GM18867 (cell line): ENCODE results near the gene POLR3F.
"Not testable (repeated sequence)": the region's sequence is repeated elsewhere in the genome, so short reads cannot be mapped to it uniquely, and the experiment has no call there.

Source experiments
- ATAC-seq: cut with Tn5 transposase; IDR thresholded peaks from one replicate; pipeline ENCODE4 v1.9.1; 2021; ENCODE audit warnings: mild to moderate bottlenecking, moderate library complexity; ENCODE audit not compliant: unreplicated experiment

Gene POLR3F, protein sequence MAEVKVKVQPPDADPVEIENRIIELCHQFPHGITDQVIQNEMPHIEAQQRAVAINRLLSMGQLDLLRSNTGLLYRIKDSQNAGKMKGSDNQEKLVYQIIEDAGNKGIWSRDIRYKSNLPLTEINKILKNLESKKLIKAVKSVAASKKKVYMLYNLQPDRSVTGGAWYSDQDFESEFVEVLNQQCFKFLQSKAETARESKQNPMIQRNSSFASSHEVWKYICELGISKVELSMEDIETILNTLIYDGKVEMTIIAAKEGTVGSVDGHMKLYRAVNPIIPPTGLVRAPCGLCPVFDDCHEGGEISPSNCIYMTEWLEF

DNA sequence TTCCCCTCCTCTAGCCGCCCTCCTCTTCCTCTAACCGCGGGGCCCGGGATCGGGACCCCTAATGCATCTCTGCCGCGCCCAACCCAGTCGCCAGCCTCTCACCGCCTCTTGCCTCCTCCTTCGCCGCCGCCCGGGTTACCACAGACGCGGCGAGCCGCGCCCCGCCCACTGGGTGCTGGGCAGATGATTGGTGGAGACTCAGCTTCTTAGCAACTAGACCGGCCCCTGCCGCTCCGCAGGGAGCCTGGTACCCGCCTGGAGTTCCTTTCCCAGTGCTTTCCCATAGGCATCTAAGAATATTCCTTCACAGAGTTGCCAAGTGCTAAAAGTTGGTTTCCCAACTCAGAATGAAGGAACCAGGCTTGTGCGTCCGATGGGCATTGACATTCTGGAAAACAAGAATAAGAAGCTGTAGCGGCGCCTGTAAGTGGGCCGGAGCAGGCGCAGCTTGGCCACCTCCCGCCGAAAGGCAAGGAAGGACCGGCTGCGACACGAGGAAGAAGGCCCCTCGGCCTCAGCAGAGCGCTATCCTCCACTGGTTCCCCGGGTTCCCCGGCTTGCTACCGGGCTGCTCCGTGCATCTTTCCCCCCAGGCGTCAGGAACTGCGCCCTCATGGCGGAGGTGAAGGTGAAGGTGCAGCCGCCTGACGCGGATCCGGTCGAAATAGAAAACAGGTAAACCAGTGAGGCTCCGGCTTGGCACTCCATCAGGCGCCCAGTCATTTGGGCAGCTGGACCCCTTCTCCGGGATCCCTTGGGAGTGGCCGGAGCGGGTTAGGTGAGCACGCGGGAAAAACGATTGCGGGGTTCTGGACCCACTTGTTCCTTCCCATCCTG is at the start of gene POLR3F, which contains the start of gene DZANK1:
Gene POLR3F, plus strand, starts transcription at position 497 of the 837 bp plus-strand sequence. Its CDS starts 117 bp downstream, at position 614.
Gene DZANK1, minus strand, starts transcription at position 137 of the 837 bp plus-strand sequence. CDS start 1,672 bp downstream, outside the sequence.
- peak; percentile 98 for ATAC-seq

DNA sequence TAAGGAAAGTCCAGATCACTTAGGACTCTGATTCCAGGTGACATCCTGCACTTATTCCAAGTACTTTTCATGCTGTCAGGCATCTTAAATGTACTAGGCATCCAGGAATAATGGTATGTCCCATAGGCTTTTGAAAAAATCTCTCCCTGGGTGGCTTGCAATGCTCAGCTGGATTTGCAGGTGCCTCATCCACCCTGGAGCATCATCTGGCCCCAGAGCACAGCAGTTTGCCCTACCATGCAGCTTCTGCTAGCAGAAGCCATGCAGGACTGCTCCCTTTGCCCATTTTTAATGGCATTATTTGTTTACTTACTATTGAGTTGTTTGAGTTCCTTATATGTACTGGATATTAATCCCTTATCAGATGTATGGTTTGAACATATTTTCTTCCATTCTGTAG is 45.6 kb upstream of the POLR3F start:
- ATAC-seq, result no peak

DNA sequence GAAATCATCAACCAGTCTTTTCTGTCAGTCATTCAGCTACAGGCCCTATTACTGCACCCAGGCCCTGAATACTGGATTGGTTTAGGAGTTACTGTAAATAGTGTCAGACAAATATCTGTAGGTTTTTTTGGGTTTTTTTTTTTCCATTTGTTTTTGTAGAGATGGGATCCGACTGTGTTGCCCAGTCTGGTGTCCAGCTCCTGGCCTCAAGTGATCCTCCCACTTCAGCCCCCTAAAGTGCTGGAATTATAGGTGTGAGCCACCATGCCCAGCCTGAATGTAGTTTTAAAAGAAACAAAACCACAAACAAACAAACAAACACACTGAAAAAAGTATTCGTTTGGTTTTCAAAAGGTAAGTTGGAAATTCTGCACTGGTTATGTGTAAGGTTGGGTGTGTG is 40.0 kb upstream of the POLR3F start:
- no peak for ATAC-seq

DNA sequence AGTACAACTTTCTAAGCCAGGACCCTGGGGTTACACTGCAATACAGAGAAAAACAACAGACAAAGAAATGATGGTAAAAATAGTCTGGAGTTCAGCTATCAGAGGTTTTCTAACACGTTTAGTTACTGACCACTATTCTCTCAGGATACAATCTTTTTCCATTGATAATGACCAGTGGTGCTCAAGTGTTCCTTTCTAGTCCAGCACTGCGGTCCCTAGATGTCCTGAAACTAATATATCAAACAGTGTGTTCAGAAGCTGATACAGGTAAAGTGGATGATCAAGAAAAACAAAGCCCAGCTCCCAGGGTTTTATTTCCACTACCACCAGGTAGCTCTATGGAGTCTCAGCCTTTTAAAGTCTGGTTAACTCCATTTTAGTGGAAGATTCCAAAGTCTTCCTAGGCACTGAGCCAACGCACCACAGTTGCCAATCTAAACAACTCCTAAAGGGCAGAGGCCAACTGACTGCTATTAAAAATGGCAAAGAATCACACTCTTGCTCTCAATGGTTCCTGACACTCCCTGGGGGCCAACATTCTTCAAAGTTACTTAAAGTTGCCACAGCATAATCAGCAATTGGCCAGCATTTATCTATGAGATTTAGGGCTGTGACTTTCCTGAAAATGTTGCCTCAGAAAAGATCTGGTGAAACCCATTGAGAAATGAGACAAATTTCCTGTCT is 38.6 kb upstream of the POLR3F start:
- ATAC-seq, result no peak

DNA sequence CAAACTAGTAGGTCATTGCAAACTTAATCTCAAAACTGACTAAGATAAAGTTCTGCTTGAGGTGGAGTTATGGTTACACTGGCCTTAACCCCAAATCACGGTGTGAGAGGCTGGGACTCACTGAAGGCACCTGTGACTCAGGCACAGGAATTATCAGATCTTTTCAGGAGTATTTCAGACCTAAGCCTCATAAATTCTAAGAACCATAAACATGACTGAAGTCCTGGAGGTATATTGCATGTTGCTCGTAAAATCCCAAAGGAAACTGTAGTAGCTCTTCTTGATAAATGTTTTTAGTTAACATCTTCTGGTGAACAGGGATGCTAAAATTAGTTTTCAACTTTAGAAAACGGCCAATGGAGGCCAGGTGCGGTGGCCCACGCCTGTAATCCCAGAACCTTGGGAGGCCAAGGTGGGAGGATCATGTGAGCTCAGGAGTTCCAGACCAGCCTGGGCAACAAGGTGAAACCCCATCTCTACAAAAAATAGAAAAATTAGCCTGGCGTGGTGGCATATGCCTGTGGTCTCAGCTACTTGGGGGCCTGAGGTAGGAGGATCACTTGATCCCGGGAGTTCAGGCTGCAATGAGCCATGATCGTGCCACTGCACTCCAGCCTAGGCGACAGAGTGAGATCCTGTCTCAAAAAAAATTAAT is 36.9 kb upstream of the POLR3F start:
- no peak for ATAC-seq

DNA sequence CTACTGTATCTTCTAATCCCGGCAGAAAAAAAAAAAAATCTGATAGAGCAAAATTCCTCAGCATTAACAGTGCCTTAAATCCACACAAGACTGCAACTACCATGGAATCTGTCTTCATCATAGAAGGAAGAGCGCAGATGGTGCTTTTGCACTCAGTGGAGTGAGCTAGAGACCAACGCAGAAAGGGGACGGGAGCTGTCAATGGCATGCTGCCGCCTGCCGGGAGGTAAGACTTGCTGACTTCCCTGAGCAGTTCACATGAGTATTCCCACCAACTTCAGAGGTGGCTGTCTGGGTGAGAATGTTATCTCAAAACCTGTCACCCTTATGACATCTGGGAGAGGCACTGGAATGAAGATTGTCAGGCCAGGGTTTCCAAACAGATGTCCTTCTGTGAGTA is 36.0 kb upstream of the POLR3F start:
- no peak for ATAC-seq

DNA sequence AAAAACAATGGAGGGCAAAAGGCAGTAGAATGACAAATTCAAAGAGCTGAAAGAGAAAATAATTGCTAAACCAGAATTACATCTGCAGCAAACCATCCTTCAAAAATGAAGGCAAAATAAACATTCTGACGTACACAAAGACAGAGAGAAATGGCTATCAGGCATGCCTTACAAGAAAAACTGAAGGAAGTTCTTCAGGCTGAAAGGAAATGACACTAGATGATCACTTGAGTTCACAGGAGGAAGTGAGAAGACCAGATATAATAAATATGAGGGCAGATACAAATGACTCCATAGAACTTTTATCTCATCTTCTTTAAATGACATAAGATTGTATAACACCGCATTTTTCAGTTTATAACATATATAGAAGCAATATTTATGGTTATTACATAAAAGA is 30.3 kb upstream of the POLR3F start:
- ATAC-seq, result no peak

DNA sequence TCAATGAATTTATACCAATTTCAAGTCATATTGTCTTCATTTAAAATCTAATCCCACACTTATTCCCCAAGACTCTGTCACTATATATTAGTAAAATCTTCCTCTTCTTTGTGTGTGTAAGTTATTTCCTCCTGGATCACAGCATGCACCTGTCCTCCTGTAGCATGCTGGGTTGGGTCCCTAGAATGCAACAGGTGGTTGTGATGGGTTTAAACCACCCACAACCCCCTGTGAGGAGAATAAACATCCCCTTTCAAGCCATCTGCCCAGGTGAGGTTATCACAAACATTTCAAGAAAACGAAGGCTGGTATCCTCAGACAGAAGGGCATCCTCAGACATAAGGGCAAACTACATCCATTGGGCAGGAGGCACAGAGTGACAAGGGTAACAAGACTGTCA is 26.8 kb upstream of the POLR3F start:
- ATAC-seq, result no peak

DNA sequence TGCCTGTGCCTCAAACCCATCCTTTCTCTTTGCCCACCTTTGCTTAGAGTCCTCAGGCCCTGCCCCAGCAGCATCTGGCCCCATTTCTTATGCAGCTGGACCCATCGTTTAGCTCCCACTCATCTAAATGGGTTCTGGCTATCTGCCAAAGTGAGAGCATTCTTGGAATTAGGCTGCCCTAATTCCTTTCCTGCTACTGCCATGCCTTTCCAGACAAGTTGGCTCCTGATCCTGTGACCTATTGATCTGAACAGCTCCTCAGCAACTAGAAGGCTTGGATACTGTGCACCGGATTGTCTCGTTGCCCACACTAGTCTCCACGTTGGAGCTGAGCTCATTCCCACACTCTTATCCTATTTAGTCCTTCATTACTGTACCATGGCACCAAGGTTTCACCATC is 23.3 kb upstream of the POLR3F start:
- no peak for ATAC-seq

DNA sequence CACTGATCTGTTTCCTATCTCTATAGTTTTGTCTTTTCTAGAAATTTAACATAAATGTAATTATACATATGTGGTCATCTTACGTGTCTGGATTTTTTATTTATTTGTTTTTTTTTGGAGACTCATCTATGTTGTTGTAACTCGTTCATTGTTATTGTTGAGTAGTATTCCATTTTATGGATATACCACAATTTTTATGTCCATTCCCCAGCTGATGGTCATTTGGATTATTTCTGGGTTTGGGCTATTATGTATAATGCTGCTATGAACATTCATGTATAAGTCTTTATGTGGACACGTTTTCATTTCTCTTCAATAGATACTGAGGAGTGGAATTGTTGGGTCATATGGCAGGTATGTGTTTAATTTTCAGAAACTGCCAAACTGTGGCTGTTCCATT is 10.6 kb upstream of the POLR3F start:
- ATAC-seq, result no peak

DNA sequence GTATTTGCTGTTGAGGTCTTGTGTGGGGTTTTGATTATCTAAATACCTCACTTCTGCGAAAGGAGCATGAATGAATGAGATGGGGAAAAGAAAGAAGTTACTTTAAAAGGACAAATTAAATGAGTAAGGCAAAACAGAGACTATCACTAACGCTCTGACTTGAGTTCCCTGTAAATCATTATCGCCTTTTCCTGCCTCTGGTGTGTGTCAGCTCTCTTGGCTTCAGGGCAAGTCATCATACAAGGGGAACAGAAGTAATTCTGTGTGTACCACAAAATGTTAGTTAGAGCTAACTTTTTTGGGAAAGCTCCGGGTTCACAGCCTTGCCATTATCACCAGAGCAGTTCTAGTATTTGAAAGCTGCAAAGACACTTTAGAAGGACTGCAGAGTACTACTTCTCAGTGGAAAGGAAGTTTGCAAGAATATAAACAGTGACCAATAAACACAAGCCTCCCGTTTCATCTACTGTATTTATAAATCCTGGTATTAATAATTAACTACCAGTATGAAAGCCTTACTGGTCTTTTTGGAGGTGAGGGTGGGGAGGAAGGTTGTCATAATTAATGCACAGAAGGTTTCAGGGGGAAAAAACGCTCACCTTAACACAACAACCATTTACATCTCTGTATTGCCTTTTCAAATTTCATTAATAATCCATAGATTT is 1.5 kb upstream of the POLR3F start:
- no peak for ATAC-seq

DNA sequence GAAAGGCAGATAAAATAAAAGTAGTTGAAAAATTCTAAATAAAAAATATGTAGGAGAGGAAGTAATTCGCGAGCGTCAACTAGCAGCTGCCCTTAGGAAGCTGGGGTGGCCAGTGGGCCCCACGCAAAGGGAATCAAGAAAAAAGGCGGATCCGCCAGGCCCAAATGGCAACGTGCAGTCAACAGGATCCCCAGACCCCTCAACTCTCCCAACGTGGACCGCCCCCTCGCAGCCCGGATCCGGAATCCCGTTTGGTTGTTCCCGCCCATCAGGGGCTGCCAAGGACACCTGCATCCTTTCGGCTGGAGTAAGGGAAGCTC is 656 bp upstream of the POLR3F start:
- ATAC-seq, result peak; percentile 26

DNA sequence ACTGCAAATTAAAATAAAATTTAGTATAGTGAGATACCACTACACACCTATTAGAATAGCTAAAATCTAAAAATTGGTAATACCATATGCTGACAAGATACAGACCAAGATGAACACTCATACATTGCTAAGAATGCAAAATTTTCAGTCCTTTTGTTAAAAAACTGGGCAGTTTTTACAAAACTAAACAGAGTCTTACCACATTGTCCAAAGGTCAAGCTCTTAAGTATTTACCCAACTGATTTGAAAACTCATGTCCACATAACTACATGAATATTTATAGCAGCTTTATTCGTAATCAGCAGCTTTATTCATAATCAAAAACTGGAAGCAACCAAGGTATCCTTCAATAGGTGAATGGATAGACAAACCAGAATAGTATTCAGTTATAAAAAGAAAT is 10.0 kb downstream of the POLR3F start:
- ATAC-seq, result no peak

DNA sequence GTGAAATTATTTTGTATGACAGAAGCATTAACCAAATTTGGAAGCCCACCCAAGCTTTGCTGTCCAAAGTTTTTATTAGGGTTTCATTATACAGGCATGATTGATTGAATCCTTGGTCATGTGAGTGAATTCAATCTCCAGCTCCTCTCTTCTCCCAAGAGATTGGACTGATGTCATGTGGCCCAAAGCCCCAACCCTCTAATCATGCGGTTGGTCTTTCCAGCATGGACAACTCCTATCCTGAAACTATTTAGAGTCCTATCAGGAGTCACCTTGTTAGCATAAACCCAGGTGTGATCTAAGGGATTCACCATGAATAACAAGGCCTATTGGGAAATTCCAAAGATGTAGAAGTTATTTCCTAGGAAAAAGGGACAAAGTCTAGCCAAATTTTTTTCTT is 10.6 kb downstream of the POLR3F start:
- ATAC-seq, result no peak

DNA sequence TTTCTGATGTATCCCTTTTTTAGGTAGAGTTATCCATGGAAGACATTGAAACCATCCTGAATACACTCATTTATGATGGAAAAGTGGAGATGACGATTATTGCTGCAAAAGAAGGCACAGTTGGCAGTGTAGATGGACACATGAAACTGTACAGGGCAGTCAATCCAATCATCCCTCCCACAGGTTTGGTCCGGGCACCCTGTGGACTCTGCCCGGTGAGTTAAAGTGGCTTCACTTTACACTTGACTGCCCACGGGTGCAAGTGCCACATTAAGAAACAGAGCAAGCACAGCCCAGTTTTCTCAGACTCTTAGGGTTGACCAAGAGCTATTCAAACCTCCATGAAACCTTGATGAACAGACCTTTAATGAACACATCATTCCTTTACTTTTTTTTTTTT is 14.4 kb downstream of the POLR3F start:
- no peak for ATAC-seq

DNA sequence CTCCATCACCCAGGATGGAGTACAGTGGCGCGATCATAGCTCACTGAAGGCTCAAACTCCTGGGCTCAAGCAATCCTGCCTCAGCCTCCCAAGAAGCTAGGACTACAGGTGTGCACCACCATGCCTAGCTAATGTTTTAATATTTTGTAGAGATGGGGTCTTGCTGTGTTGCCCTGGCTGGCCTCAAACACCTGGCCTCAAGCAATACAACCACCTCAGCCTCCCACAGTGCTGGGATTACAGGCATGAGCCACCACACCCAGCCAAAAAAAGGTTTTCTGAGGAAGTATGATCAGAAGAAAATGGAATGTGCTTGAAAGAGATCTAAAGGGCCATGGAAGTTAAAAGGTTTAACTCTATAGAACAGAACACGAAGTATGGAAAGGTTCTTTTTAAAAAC is 21.1 kb downstream of the POLR3F start:
- ATAC-seq, result no peak

DNA sequence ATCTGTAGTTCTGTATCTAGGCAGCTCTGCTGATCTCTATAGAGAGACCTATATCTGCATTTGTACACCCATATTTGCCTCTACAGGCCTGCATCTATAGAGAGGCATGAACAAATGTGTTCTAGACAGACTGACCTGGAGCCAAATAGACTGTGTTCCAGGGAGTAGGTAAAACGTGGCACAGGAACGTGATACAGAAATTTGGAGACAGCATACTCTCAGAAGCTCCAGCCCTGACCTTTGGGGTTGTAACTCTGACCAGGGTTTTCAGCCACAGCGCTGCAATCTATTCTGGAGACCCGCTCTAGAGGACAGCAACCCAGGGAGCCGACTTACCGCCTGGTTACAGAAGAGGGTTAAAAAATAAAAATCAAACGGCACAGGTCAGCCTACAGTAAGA is 28.9 kb downstream of the POLR3F start:
- no peak for ATAC-seq

DNA sequence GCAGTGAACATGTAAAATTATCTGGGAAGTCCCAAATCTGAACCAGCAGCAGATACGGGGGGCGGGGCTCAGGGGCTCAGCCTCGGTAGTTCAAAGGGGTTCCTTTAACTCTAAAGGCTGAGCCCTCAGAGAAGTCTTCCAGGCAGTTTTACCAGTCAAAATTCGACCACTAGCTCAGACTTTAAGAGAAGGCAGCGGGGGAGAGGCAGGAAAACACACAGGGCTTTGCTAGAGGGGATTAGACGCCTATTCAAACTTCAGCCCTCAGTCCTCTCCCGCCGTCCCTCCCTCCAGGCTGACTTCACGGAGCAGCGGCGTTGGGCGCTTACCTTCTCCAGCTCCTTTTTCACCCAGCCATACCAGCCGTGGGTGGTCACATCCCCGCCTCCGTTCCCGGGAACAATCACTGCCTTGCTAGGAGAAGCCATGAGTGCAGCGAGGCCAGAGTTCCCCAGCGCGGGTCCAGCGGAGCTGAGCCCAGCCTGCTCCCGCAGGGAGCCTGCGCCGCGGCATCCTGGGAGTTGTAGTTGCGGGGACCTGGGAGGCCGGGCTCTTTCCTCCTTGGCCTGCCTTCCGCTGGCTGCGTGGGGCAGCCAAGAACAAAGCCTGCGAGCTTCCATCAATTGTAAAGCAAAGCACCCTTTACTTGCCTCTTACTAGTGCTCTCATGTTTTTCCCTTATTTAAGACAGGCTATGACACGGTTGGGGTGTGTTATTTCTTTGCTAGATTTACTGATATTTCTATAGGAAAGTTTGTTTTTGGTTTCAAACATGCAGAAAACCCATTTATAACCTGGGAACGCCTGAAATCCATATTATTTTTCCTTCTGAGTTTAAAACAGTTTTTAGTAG is 29.8 kb downstream of the POLR3F start, which contains the start of gene RBBP9:
Gene RBBP9, minus strand, starts transcription at position 486 of the 853 bp plus-strand sequence. Its CDS starts 58 bp downstream, at position 428.
- peak; percentile 99 for ATAC-seq

DNA sequence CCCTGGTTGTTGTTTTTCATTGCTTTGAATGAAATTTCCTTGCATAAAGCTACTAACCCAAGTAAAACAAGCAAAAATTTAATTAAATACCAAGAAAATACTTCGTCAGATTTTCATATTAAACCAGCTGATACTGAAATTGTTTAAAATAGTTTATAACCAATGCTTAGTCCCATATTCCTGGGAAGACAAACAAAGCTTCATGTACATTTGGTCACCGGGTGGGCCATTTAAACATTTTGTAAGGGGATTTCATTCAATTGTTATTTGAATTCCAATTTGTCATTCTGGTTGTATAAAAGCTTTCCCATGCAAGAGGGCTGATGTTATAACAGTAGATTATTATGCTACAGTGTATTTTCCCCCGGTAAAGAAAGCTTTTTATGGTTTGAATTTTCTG is 30.4 kb downstream of the POLR3F start:
- ATAC-seq, result no peak

DNA sequence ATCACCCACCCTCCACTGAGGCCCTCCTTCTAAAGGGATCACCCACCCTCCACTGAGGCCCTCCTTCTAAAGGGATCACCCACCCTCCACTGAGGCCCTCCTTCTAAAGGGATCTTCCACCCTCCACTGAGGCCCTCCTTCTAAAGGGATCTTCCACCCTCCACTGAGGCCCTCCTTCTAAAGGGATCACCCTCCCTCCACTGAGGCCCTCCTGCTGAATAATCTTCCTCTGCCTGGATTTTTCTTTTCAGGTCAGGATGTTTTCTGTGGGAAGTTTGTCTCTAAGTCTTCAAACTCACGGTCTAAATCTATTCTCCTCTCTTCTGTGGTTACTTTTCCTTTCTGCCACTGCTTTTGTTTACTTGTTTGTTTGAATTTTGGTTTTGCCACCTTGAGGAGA is 34.5 kb downstream of the POLR3F start:
- ATAC-seq, result not testable (repeated sequence)
